DMS79 treated with DMSO at 0.1 percent for 48 hours (cell line): Measurements from ENCODE around the gene JKAMP.

ENCODE experiments used
- DNase-seq: peaks from one replicate; lab custom pipeline; 2025; lab: John Stamatoyannopoulos, UW

Gene JKAMP

DNA sequence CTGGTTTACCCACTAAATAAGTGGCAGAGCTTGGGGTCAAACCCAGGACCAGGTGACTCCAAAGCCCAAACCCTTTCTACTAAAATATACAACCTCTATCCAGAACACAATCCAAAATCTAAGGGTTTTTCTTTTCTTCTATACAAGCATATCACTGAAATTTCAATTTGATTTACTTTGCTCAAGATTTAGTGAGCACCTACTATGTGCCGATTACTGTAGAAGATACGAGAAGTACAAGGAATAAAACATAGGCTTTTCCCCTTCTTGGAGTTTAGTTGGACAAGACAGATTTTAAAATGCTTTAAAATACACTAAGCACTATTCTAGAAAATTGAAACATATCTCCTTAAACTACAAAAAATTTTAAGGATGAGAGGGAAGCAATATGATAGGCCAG lies 2.9 kb upstream of the JKAMP start:
- DNase-seq, result no peak

DNA sequence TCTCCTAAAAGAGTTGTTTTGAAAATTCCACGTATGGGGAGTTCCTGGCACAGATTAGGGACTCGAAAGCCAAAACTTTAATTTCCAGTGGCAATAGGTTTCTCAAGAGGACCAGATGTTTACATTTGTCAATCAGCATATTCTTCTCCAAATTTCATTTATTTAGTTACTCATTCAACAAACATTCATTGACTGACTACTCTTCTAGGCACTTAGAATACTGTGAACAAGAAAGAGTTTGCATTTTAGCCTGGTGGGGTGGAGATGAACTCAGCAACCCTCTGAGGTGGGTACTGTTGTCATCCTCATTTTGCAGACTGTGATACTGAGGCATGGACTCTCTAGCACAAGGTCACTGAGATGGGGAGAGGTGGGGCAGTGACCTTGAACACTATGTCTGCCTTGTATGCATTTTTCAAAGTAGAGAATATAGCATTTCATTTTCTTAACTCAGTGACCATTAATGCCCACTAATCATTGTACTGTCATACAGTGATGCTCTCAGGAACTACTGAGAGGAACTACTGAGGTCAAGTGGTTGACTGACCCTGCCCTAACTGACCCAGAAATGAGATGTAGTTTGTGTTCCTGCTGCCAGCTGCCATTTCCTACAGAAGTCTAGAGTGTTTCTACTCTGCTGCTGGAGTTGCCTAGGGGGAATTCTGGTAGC lies 2.3 kb upstream of the JKAMP start:
- no peak for DNase-seq

DNA sequence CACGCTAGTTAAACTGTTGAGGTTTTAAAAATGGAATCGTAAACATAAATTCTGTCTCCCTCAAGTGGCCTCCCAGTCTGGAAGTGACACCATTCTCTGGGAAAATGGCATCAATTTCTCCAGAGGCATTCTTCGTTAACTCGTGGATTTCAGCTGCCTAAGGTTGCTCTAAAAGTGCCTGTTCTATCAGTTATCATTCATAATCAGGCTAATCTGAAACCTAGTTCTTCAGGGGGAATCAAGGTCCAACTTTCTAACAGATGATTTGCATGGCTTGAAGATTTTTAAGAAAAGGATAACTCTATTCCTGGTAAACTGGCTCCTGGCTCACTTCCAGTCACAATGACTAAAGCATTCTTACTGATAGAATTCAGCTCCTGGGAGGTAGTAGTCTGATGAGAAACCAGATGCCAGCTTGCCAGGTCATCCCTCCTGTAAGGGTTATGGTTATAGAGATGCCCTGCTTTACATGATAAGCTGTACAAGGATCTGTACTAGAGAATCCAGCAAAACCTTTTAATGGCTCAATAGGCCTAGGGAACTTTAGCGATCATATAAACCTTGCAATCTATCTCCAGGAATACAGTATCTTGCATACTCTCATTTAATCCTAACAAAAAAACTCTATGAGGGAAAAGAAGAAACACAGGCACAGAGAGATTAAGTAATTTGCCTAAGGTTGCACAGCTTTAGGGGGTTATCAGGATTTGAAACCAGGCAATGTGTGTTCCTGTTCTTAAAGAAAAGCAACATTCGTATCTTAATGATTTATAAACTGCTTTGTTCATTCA lies 1.6 kb upstream of the JKAMP start:
- DNase-seq, result peak; percentile 56

DNA sequence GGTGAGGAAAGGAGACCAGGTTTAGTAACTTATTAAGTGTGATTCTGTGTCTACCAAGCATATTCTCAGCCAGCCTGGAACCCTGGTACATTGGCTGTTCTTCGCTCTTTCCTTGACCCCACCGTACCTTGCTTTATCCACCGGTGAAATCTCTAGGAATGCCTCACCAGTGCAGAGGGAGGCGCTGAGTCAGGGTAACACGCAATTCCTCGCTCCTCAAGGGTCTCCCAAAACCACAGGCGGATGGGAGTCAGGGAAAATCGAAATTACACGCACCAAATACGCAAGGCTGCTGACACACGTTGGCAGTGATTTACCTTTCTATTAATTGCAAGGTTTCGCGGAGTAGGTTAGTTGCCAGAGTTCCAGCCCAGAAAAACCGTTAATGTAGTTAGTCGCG lies 954 bp upstream of the JKAMP start:
- peak; percentile 45 for DNase-seq

DNA sequence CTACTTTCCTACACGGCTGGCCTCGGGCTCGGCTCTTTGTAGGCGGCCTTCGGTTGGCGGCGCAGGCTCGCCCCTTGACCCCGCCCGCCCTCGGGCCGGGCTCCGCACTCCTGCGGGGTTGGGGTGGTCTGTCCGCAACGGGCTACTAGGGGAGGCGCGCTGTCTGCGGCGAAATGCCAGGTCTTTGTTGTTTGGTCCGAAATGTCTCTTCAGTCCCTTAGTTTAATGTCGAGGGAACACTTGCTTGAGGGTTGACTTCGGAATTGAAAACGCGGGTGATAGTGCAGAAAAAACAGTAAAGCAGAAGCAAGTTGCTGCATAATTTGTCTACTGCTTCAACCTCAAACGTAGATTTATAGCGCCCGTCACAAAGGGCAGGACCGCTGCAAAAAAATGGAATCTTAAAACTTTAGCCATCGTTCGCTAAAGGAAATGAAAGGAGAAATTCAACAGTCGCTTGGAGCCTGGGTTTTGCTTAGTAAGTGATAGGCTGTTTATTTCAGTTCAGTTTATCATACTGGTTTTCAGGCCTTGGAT lies 390 bp downstream of the JKAMP start:
- peak; percentile 91 for DNase-seq

DNA sequence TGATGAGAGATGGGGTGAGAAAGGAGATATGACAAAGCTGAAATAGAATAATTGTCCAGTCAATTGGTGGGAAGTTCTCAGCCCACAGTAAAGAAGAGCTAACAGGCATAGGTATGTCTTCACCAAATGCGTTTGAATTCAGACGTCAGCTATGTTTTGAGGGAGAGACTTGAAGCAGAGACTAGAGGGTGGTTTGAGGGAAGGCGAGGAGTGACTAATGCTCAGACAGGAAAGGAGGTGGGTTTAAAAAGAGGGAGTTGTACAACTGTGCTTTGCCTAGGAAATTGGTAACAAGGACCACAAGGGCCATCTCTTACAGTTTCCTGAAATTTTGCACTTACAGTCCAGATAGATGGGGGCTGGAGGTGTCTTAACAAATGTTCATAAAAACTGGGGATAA lies 6.4 kb downstream of the JKAMP start:
- no peak for DNase-seq

DNA sequence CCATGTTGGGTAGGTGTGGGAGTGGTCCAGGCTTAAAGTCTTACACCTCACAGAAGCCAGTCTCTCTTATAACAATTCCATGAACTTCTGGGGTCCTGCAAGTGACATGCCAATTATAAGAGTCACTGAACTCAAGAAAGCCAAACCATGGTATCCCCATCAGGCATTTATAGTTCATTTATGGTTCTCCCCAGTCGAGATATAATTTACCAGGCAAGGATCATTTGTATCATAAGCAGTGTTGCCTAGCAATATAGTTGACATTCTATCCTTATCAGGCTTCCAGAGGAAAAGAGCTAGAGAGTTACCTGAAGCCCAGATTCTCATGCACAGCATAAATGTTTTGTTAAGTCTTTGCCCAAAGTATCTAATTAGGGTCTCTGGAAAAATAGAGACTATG lies 8.1 kb downstream of the JKAMP start:
- no peak for DNase-seq

DNA sequence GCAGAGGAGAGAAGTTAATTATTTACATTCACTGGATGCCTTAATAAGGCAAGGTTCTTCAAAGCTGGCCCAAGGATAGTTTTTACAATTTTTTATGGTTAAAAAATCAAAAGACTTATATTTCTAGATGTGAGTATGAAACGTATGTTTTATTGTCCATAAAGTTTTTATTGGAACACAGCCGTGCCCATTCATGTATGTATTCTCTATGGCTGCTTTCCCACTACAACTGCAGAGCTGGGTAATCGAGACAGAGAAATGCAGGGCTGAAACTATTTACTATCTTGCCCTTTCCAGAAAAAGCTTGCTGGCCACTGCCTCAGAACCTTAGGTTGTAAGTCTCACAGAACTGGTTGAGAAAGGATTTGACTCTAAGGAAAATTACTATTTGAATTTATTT lies 16.4 kb downstream of the JKAMP start:
- no peak for DNase-seq

DNA sequence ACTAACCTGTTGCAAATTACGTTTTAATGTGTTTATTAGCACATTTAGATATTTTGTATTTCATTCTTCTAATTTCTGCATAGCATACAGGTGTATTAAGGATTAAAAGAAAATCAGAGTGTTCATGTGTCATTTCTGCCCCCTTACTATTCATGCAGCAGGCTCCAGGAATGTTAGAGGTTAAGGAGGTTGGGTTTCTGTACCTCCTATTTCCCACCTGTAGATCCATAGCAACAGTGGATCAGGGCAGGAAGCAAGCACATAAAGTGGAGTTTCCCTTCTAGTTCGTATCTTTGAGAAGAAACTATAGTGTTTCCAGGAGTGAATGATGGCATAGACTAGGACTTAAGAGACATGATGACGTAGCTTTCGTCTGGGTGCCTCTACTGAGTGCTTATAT lies 18.9 kb downstream of the JKAMP start:
- DNase-seq, result no peak

DNA sequence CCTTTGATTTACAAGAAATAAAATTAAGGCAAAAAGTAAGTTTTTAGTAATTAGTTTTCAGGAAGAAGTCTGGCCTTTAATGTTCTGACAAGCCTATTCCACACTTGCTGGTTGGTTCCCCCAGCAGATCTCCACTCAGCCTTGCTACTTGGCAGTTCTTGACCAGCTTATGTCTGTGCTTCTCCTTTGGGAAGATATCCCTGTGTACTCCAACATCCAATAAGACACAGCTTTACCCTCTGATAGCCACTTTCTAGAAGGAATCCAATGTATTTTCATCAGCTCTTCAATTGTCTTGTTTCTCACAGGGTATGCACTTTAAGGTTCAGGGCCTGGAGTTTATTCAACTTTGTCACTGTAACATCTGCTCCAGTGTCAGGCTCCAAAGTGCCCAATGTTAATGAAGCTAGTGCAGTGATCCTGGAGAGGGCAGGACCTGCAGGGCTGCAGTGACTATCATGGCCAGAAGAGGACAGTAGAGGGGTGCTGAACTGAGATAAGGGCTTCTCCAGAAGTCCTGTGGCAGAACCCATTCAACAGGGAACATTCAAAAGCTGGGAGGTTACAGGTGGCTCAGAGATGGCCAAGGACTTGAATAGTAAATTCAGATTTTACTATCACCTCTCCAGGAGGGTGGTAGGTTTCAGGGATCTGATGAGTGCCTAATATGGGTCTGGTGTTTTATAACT lies 22.9 kb downstream of the JKAMP start:
- peak; percentile 70 for DNase-seq

DNA sequence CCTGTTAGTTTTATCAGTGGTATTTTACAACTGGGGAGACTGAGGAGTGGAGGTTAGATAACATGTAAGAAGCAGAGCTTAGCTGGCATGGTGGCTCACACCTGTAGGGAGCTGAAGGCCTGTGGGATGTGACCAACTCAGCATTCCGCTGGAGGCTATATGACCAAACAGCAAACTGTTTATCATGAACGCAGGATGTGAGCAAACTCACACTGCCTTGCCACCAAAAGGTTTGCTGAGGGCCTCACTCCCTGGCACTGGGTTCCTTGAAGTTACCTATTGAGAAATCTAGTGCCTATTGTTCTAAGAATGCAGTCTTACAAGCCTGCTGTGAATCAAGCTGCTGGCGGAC lies 23.4 kb downstream of the JKAMP start:
- DNase-seq, result no peak

DNA sequence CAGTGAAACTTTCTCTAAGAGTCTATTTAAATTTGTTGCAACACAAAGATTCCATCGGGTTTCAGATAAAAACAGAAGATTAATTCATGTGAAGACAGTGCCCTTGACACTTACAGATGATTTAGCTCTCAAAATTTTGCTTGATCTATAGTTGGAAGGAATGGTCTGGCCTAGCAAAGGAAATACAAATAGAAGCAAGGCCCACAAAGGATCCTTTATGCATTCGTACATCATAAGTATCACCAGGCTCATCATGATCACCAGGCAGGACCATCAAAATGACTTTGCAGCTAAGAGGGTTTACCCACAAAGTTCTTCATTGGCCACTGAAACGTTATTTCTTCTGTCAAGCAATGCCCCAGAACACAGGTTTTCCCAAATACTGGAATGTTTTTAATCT lies 24.8 kb downstream of the JKAMP start:
- no peak for DNase-seq

DNA sequence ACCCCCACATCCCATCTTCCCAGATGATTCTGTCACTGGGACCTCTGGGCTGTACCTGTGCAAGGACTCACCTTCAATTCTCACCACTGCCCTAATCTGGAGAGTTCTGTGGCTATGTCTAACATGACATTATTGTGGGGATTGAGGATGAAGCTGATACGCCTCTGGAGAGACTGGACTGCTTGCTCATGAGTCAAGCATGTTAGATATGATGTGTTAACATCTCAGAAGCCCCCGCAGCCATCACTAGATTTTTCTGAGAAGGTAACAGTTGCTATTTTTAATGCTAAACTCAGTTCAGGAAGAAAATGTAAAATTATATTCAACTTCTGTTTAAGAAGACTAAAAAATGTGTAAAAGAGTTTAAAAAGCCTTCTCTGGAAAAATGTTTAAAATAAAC lies 25.7 kb downstream of the JKAMP start:
- DNase-seq, result no peak

DNA sequence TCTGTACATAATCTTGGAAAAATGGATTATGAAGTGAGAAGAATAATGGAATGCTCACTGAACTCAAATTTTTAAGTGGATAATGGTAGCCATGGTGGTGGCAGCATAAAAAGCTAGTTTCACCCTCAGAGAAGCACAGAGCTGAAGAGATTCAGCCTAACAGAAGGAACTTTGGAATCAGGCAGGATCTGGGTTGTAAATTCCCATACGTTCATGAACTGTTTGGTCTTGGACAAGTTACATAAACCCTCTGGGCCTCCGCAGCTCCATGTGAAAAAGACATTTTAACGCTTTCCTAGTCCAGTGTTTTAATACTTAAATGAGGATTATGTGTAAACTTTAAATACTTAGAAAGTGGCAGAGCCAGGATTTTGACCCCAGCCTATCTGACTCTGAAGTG lies 26.6 kb downstream of the JKAMP start:
- no peak for DNase-seq

DNA sequence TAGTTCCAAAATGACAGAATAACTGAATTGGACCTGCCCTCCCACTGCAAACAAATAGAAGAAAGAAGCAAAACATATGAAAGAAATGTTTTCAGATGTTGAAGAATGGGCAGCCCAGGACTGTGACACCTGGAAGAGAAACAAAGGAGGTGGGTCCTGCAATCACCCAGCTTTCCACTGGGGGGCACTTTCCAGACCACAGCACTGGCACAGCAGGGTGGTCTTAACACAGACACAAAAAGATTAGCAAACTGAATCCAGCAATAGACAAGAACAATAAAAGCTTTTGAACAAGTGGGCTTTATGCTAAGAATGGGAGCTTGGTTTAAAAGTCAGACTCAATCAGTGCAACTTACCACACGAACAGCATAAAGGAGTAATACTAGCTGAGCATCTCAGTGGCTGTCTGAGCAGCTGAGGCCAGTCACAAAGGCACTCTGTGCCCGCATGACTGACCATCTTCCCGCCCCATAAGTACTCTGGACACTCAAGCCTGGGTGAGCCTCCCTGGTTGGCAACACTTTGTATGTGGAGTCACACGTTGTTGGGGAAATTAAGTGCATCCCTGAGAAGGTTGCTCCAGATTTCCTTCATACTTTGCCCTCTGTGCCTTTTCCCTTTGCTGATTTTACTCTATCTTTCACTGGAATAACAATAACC lies 27.7 kb downstream of the JKAMP start:
- DNase-seq, result peak; percentile 22

DNA sequence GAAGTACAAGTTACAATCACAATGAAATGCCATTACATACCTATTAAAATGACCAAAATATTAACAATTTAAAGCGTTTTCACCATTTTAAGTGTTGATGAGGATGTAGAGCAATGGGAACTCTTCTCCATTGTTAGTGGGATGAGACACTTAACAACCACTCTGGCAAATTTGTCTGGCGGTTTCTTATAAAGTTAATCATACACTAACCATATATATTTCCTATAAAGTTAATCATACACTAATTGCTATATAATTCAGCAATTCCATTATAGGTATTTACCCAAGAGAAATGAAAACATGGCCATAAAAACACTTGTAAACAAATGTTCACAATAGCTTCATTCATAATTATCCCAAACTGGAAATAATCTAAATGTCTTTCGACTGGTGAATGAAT lies 35.9 kb downstream of the JKAMP start:
- DNase-seq, result no peak

DNA sequence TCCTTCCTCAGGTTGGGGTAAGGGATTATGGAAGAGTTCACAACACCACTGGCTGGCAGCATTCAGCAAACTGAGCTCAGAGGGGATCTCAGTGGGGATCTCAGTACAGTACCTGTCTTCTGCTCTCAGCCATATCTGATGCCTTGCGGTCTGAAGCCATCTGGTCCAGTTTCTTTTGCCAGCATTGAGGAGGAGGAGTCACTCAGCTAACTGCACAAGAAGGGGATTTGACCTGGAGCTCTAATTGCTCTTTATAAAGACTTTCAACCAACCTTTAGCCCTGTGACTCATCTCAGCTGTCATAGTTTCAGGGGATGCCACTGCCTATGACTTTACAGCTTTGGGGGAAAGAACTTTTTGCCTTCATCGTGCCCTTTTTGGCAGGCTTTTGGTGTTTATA lies 44.9 kb downstream of the JKAMP start:
- DNase-seq, result no peak

DNA sequence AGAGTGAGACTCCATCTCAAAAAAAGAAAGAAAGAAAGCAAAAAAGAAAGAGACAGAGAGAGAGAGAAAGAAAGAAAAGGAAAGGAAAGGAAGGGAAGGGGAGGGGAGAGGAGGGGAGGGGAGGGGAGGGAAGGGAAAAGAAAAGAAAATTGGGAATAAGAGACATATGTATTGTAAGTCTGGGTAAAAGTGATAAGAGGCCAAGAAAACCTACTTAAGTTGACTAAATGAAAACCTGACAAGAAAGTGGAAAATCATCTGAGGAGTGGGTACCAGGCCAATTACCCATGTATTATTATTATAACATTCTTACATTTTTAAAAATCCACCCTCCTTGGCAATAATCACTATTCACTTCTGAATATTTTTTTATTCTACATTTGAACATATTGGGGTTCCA lies 46.0 kb downstream of the JKAMP start:
- no peak for DNase-seq

DNA sequence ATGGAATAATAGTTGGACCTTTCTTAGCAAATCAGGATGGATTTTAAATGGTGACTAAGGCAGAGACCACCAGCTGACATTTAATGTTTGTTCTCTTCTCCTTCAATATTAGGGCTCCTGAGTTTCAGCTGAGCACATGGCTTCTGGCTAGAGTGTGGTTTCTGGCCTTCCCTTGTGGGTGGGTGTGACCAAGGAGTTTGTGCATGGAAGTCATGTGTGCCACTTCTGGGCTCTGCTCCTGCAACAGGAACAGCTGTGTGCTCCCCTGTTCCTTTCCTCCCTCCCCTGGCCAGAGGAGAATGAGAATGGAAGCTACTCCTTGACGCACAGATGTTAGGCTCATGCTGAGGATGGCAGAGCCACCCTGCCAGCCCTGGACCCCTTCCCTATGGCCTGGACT lies 48.1 kb downstream of the JKAMP start:
- DNase-seq, result no peak

DNA sequence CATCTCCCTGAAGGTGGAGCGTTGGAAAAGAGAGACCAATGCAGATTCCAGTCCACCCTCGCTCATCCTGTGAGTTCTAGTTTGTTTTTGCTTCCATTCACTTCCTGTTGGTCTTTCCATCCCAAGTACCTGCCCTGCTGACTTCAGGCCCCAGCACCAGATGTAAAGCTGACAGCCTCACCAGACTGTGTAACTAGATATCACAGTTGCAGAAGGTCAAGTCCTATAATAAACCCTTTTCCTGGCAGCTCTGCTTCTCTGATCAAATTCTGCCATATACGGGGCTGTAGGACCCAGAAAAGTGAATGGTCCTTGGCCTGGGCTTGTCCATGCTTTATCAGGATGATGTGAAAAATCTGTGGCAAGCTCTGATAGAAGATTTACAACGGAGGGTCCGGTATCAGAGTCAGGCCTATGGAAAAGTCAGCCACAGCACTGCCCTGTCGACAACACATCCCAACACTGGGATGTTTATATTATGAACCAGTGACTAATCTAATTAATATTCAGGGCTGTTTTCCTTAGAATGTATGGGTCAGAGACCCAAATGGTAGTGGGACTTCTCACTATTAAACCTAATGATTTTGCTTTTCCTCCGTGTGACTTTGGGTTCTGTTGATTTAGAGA lies 50.2 kb downstream of the JKAMP start:
- no peak for DNase-seq

DNA sequence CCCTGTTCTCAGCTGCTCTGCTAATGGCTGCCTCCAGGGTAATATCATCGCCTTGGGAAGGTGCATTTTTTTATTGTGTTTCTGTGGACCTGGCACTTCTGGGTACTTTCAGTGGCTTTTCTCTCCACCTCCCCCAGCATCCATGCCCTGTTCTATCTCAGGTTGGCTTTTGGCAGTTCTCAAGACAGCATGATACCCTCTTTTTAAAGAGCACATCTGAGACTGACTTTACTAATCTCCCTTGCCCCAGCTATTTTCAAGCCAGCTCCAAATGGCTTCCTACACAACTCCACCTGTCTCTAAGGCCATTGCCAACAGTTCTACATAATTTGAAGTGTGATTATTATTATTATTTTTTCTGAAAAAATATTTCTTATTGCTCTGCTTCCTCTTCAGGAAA lies 53.2 kb downstream of the JKAMP start:
- DNase-seq, result no peak

DNA sequence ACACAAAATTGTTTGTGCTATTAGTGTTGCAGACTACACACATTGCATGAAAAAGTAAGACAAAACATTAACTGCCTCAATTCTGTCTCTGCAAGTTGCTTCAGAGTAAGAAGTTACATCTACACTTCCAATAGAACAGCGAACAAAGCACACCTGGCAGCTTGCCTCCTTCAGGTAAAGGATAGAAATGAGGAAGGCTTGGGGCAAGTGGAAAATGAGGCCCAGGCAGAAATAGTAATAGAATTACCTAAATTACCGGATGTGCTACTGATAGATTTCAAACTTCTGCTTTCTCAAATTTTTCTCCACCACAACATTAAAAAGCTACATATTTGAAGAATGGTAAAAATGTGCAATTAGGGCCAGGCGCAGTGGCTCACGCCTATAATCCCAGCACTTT lies 54.6 kb downstream of the JKAMP start:
- DNase-seq, result no peak
